ENCODE measurements around the gene WT1.

Gene WT1

DNA sequence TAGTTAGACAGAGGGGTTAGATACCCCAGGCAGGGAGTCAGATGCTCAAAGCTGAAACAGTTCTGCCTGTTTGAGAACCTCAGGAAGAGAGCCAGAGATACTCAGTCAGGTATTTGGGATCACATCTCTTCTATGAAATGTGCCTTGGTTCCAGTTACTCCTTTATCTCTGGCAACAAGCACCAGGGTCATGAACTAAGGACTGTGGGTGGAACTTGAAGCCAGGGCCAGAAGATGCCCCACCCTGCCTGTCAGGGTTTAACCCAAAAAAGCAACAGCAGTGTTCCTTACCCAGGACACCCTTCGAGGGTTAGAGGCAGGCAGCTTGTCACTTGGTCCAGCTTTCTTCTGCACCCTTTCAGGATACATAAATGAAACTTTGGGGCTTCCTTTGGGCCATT is 15.0 kb upstream of the WT1 start:
- TF ChIP-seq POLR2AphosphoS5 (IDR thresholded peaks at IDR 0.05; ENCODE audit: low read depth, low read length): no peak
- TF ChIP-seq FOXP2 (optimal IDR thresholded peaks at IDR 0.05; ENCODE audit: borderline replicate concordance, extremely low read depth, extremely low read length, insufficient read depth): no peak
- no peak for TF ChIP-seq TAF1 (IDR thresholded peaks at IDR 0.05; ENCODE audit: borderline replicate concordance, insufficient read depth, low read length)
- TF ChIP-seq, protein P1, sequence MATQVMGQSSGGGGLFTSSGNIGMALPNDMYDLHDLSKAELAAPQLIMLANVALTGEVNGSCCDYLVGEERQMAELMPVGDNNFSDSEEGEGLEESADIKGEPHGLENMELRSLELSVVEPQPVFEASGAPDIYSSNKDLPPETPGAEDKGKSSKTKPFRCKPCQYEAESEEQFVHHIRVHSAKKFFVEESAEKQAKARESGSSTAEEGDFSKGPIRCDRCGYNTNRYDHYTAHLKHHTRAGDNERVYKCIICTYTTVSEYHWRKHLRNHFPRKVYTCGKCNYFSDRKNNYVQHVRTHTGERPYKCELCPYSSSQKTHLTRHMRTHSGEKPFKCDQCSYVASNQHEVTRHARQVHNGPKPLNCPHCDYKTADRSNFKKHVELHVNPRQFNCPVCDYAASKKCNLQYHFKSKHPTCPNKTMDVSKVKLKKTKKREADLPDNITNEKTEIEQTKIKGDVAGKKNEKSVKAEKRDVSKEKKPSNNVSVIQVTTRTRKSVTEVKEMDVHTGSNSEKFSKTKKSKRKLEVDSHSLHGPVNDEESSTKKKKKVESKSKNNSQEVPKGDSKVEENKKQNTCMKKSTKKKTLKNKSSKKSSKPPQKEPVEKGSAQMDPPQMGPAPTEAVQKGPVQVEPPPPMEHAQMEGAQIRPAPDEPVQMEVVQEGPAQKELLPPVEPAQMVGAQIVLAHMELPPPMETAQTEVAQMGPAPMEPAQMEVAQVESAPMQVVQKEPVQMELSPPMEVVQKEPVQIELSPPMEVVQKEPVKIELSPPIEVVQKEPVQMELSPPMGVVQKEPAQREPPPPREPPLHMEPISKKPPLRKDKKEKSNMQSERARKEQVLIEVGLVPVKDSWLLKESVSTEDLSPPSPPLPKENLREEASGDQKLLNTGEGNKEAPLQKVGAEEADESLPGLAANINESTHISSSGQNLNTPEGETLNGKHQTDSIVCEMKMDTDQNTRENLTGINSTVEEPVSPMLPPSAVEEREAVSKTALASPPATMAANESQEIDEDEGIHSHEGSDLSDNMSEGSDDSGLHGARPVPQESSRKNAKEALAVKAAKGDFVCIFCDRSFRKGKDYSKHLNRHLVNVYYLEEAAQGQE (IDR thresholded peaks at IDR 0.05; ENCODE audit: insufficient read depth in 1 of 2, low read depth in 2 of 2, low read length in 2 of 2): no peak
- no peak for TF ChIP-seq SIN3A (IDR thresholded peaks at IDR 0.05; ENCODE audit: borderline replicate concordance, insufficient read depth, low read length)

DNA sequence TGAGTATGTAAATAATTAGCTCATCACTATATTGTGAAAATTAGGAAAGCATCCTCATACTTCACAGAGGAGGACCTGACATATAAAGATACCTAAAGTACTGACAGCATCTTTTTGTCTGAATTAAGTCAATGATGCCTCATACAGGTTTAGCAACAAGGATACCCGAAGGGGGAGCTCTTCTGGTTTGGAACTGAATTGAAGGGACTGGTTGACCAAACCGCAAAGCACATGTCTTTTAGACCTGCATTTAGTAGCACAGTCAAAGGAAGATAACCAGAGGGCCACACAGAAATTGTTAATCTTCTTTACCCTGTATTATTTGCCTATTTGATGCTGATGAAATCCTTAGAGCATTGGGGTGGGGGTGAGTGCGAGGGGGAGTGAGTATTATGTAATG is 12.9 kb upstream of the WT1 start:
- TF ChIP-seq, protein P1 (IDR thresholded peaks at IDR 0.05; ENCODE audit: insufficient read depth in 1 of 2, low read depth in 2 of 2, low read length in 2 of 2): no peak
- TF ChIP-seq POLR2AphosphoS5 (IDR thresholded peaks at IDR 0.05; ENCODE audit: low read depth, low read length) (no peak), FOXP2 (optimal IDR thresholded peaks at IDR 0.05; ENCODE audit: borderline replicate concordance, extremely low read depth, extremely low read length, insufficient read depth) (no peak), SIN3A (IDR thresholded peaks at IDR 0.05; ENCODE audit: borderline replicate concordance, insufficient read depth, low read length) (no peak), TAF1 (IDR thresholded peaks at IDR 0.05; ENCODE audit: borderline replicate concordance, insufficient read depth, low read length) (no peak)

DNA sequence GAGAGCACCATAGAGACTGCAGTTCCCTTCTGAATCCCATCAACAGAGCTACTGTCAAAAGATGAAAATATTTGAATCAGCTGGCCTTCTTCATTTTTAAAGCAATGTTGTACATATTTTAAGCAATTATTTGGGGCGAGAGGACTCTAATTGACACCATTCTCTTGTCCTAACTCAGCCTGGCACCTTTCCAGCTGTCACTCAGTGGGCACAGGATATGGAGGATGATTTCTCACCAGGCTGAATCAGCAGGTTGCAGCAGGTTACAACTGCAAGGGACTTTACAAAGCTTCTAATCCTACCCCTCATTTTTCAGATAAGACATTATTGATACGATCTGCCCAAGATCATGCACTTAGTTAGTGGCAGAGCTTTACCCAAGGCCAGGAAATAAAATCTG is 11.9 kb upstream of the WT1 start:
- TF ChIP-seq TAF1 (IDR thresholded peaks at IDR 0.05; ENCODE audit: borderline replicate concordance, insufficient read depth, low read length): no peak
- TF ChIP-seq POLR2AphosphoS5 (IDR thresholded peaks at IDR 0.05; ENCODE audit: low read depth, low read length): no peak; the same call in 1 of the 2 replicates
- TF ChIP-seq, protein P1 (IDR thresholded peaks at IDR 0.05; ENCODE audit: insufficient read depth in 1 of 2, low read depth in 2 of 2, low read length in 2 of 2): no peak
- TF ChIP-seq SIN3A (IDR thresholded peaks at IDR 0.05; ENCODE audit: borderline replicate concordance, insufficient read depth, low read length): no peak
- TF ChIP-seq FOXP2 (optimal IDR thresholded peaks at IDR 0.05; ENCODE audit: borderline replicate concordance, extremely low read depth, extremely low read length, insufficient read depth): no peak

DNA sequence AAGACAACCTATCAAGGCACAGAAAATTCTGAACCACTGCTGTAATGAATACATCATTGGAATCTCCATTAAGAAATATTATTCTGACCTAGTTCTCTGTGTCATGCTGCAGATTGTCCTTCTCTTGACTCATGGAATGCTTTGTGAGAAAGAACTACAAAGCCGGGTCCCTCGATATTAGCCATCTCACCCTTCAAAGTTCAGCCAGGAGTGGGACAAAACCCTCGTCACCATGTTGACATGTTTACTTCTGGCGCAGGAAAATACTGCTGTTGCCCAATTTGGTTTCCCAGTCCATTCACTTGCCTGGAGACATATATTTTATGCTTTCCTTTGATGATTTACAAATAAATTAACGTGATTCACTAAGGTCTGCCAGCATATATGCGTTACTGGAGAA is 10.9 kb upstream of the WT1 start:
- TF ChIP-seq FOXP2 (optimal IDR thresholded peaks at IDR 0.05; ENCODE audit: borderline replicate concordance, extremely low read depth, extremely low read length, insufficient read depth) (peak; percentile 82), TAF1 (IDR thresholded peaks at IDR 0.05; ENCODE audit: borderline replicate concordance, insufficient read depth, low read length) (no peak), POLR2AphosphoS5 (IDR thresholded peaks at IDR 0.05; ENCODE audit: low read depth, low read length) (no peak), SIN3A (IDR thresholded peaks at IDR 0.05; ENCODE audit: borderline replicate concordance, insufficient read depth, low read length) (no peak)
- TF ChIP-seq, protein P1 (IDR thresholded peaks at IDR 0.05; ENCODE audit: insufficient read depth in 1 of 2, low read depth in 2 of 2, low read length in 2 of 2): no peak

DNA sequence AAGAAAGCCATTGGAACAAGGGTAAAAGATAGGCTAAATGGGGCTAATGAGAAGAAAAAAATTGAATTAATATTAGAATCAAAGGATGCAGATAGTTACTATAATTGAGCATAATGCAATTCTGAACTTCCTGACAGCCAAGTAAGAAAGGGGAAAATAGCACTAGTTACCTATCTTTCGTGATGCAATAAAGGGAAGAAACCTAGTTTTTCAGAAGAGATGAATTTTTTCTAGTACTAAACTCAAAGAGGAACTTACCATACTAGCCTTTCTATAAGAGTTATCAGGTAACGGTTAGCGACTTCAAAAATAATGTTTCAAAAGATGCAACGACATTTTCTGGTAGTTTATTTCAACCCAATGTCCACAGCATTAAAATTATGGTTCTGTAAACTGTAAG is 8.8 kb upstream of the WT1 start:
- TF ChIP-seq POLR2AphosphoS5 (IDR thresholded peaks at IDR 0.05; ENCODE audit: low read depth, low read length) (no peak), FOXP2 (optimal IDR thresholded peaks at IDR 0.05; ENCODE audit: borderline replicate concordance, extremely low read depth, extremely low read length, insufficient read depth) (no peak), TAF1 (IDR thresholded peaks at IDR 0.05; ENCODE audit: borderline replicate concordance, insufficient read depth, low read length) (no peak)
